T-helper 22 cell (primary cell): Measurements from ENCODE around the gene HCAR3.
"Not testable (repeated sequence)": the region's sequence is repeated elsewhere in the genome, so short reads cannot be mapped to it uniquely, and the experiment has no call there.

Source experiments
- DNase-seq: peaks from one replicate; pipeline ENCODE4 v3.0.0-alpha.2; 2020; ENCODE audit warnings: low read depth

The HCAR3 gene

DNA sequence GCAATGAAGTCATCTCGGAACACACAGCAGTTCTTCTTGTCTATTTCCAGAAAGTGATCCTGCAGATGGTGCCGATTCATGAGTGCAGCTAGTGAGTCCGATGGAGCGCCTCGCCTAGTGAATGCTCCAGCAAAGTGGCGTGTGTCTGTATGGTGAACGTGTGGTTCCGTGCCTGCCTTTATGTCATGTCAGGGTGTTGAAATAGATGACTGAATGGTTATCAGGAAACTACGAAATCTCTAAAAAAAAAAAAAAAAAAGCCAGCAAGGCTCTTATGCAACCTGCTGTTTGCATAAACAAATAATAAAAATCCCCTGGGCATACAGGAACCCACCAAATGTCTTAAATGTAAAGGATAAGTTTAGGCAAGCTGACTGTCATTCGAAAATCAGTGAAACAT, at the start of gene HCAR3:
TSS of gene HCAR3 (minus strand) at position 154 of the 400 bp plus-strand sequence. CDS start at position 80, 74 bp downstream.
- DNase-seq: not testable (repeated sequence)

- DNase-seq: no peak
Observed at GRCh38 chr12:122757568-122757967, 41.0 kb upstream of the HCAR3 start.

- no peak for DNase-seq
Observed at GRCh38 chr12:122754790-122755189, 38.2 kb upstream of the HCAR3 start.

DNA sequence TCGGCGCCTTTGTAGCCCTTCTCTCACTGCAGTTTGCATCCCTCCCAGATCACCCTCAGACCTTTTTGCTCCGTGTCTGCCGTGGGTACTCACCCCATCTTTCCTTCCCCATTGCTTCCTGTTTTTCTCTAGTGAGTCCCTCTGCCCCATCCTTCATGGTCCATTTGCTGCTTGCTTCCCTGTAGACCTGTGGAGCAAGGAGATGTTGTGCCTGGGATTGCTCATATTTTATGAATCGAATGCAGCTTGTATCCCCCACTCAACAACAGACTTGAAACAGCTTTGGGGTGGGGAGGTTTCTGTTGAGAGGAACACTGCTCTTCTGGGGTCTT, 36.7 kb upstream of the HCAR3 start:
- DNase-seq: no peak

GRCh38 chr12:122752464-122753318, 36.1 kb upstream of the HCAR3 start, which contains the start of gene DENR:
Gene DENR (plus strand): TSS chr12:122752824. CDS start chr12:122753702, 878 bp downstream.
- DNase-seq: peak; percentile 98

DNA sequence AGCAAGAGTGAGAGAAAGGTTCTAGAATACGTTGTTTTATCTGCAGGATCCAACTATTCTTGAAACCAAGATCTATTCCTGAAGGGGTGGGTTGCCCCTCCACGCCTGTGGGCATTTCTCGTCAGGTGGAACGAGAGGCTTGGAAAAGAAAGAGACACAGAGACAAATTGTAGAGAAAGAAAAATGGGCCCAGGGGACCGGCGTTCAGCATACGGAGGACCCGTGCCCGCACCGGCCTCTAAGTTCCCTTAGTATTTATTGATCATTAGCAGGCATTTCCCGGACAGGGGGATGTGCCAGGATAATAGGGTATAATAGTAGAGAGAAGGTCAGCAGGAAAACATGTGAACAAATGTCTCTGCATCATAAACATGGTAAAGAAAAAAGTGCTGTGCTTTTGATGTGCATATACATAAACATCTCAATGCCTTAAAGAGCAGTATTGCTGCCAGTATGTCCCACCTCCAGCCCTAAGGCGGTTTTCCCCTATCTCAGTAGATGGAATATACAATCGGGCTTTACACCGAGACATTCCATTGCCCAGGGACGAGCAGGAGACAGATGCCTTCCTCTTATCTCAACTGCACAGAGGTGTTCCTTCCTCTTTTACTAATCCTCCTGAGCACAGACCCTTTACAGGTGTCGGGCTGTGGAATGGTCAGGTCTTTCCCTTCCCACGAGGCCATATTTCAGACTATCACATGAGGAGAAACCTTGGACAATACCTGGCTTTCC, 34.3 kb upstream of the HCAR3 start:
- not testable (repeated sequence) for DNase-seq

- DNase-seq: no peak
Observed at GRCh38 chr12:122749569-122750332, 33.1 kb upstream of the HCAR3 start.

DNA sequence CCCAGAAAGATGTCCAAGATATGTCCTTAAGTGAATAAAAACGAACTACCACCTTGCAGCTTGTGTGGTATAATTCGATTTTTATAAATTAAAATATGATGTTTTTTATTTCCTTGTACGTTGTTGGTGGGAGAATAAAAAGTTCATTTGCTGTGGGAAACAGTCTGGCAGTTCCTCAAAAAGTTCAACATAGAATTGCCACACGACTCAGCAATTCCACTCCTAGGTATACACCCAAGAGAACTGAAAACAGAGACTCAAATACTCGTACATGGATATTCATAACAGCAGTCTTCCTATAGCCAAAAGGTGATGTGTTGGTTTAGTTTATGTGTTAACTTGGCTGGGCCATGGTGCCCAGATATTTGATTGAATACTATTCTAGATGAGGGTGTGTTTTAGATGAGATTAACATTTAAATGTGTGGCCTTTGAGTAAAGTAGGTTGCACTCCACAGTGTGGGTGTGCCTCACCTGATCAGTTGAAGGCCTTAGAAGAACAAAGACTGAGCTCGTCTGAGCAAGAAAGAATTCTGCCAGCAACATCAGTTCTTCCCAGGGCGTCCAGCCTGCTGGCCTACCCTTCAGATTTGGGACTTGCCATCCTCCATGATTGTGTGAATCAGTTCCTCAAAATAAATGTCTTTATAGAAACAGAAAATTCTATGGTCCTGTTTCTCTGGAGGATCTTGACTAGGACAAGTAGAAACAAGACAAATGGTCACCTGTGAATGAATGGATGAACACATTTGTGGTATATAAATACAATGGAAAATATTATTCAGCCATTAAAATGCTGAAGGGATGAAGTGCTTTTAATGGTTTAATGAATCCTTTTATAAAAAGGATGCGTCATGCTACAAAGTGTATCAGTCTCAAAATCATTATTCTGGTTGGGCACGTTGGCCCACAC, 30.9 kb upstream of the HCAR3 start:
- no peak for DNase-seq

DNA sequence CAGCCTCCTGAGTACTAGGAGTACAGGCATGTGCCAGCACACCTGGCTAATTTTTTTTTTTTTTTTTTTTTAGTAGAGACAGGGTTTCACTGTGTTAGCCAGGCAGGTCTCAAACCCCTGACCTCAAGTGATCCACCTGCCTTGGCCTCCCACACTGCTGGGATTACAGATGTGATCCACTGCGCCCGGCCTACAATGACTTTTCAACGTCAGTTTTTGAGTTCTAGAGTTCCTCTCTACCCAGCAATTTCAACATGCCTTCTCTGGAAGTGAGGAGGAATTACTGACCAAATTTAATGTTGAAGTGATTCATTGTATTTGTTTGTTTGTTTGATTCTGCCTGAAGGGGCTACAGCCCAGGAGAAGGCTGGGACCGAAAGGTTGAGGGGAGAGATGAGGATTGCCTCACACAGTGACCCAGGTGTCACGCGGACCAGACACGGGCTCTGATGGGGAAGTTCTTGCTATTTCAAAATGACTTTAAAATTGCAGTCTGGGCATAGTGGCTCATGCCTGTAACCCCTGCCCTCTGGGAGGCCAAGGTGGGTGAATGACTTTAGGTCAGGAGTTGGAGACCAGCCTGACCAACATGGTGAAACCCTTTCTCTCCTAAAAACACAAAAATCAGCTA, 27.4 kb upstream of the HCAR3 start:
- DNase-seq: no peak

DNA sequence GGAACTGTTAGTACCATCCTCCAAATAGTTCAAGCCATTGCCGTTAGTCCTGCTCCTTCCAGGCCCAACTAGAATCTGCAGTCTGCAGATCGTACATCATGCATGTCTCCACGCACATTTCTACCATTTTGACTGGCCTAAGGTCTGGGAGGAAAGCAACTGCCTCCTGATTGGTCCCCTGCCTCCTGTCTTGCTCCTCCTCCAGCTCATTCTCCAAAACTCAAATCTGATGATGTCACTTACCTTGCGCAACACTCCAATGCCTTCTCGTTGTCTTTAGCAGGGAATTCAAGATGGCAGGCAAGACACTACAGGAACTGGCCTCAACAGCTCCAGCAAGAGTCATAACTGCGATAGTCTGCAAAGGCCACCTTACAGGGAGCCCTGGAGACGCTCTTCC, 23.7 kb upstream of the HCAR3 start:
- no peak for DNase-seq

GRCh38 chr12:122738571-122738970, 22.0 kb upstream of the HCAR3 start:
- DNase-seq: no peak

- DNase-seq: no peak
Observed at GRCh38 chr12:122732611-122733010, 16.0 kb upstream of the HCAR3 start.

DNA sequence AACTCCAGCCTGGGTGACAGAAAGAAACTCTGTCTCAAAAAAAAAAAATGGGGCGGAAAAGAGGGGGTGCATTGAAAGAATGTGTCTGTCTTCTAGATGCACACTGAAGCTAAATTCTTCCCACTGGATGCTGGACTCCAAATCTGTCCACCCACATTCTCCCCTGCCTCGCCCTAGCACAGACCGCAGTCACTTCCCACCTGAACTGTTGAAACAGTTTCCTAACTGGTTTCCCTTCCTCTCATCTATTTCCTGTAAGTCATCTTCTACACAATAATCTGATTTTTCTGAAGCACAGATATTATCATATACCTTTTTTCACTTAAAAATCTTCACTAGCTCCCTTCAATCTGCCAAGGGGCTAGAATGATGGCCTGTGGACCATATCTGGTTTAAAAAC, 15.6 kb upstream of the HCAR3 start:
- no peak for DNase-seq

GRCh38 chr12:122730215-122731014, 13.8 kb upstream of the HCAR3 start, which contains the start of gene HCAR1:
Gene HCAR1 (minus strand): TSS chr12:122730844. CDS start chr12:122730339, 505 bp downstream.
- no peak for DNase-seq

DNA sequence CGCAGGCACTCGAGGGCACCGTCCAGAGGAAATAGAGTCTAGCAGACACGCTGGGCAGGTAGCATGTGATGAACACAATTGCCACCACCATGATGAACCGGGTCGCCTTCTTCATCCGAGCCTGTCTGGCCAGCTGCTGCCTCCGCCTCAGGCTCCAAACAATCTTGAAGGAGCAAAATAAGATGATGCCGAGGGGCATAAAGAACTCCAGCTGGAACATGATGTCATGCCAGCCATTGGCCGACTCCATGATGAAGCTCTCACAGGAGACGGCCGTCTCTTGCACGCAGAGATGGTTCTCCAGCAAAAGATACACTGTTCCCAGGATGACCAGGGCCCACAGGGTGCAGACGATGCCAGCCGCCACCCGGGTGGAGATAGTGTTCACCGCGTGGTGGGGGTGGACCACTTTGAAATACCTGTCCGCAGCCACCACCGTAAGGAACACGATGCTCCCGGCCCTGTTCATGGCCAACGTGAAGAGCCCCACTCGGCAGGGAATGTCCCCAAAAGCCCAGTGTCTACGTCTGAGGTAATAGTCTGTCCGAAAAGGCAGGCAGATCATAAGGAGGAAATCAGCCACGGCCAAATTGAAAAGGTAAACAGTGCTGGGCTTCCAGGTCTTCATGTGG, 13.1 kb upstream of the HCAR3 start:
- DNase-seq: no peak

DNA sequence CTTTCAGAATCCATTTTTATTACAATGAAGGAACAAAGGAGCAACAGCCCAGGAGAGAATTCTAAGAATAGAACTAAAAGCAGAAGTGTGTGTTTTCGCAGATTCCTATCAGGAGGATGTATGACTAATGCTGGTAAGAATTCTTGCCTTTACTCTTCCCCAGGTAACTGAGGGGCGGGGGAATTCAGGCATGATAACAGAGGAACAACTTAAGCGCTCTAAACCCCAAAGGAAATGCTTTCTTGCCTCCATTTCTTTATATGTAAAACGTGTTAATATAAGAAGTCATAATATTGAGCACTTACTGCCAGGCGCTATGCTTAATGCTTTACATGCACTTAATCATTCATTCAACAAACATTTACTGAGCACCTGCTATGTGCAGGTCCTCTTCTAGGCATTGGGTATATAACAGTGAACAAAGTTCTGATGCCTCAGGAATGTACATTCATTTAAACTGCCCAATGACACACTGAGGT, 9.5 kb upstream of the HCAR3 start:
- no peak for DNase-seq

DNA sequence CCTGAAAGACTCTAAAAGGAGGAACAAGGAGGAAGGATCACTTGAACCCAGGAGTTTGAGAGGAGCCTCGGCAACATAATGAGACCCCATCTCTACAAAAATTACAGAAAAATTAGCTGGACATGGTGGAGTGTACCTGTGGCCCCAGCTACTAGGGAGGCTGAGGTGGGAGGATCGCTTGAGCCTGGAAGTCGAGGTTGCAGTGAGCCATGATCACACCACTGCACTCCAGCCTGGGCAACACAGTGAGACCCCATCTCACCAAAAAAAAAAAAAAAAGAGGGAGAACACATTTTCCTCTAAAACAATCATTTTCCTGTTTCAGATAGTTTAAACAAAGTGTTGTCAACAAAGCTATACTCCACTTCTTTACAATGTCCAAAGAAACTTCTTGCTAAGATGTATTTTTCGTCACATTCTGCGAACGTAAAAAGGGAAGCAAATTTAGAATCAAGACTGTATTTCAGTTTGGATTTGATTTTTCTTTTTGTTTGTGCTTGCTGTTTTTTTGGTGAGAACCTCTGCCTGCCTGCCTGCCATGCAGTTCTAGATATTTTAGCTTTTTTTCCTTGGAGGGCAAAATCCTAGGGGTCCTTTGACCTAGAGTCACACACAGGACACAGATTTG, 9.0 kb upstream of the HCAR3 start:
- no peak for DNase-seq

- no peak for DNase-seq
Observed at GRCh38 chr12:122724641-122725243, 8.1 kb upstream of the HCAR3 start.
